Activated T-cell treated with anti-CD3 and anti-CD28 coated beads for 24 hours (primary cell): Measurements from ENCODE around the gene SCAND1.
A peak's percentile ranks its signal among the peaks of the same experiment; 100 is the strongest.
"Not testable (repeated sequence)": the region's sequence is repeated elsewhere in the genome, so short reads cannot be mapped to it uniquely, and the experiment has no call there.

Source experiments
- DNase-seq: peaks from one replicate; pipeline ENCODE4 v3.0.0-alpha.2; 2020; ENCODE audit warnings: low read depth

Gene SCAND1

GRCh38 chr20:35954200-35954906 lies at the start of gene SCAND1:
Gene SCAND1, minus strand, starts transcription at chr20:35954502. Its CDS starts 218 bp downstream, at chr20:35954284.
- DNase-seq, result peak; percentile 95

- DNase-seq, result no peak
Measured at GRCh38 chr20:36004045-36004444, 49.7 kb upstream of the SCAND1 start.

- no peak for DNase-seq
Measured at GRCh38 chr20:36002855-36003254, 48.6 kb upstream of the SCAND1 start.

- DNase-seq, result not testable (repeated sequence)
Measured at GRCh38 chr20:36001331-36001730, 47.0 kb upstream of the SCAND1 start.

- not testable (repeated sequence) for DNase-seq
Measured at GRCh38 chr20:35996492-35996891, 42.2 kb upstream of the SCAND1 start.

GRCh38 chr20:35994994-35995453 lies 40.7 kb upstream of the SCAND1 start:
- DNase-seq, result peak; percentile 72

GRCh38 chr20:35992713-35993335 lies 38.5 kb upstream of the SCAND1 start:
- DNase-seq, result peak; percentile 30

- no peak for DNase-seq
Measured at GRCh38 chr20:35991142-35991771, 37.0 kb upstream of the SCAND1 start.

- DNase-seq, result no peak
Measured at GRCh38 chr20:35988910-35989463, 34.7 kb upstream of the SCAND1 start.

- DNase-seq, result no peak
Measured at GRCh38 chr20:35985806-35986205, 31.5 kb upstream of the SCAND1 start.

- DNase-seq, result no peak
Measured at GRCh38 chr20:35984382-35984781, 30.1 kb upstream of the SCAND1 start.

GRCh38 chr20:35981969-35982368 lies 27.7 kb upstream of the SCAND1 start:
- DNase-seq, result no peak

GRCh38 chr20:35979544-35979943 lies 25.2 kb upstream of the SCAND1 start:
- no peak for DNase-seq

- DNase-seq, result no peak
Measured at GRCh38 chr20:35978041-35978513, 23.8 kb upstream of the SCAND1 start.

GRCh38 chr20:35975576-35976373 lies 21.5 kb upstream of the SCAND1 start:
- DNase-seq, result no peak

GRCh38 chr20:35974256-35974655 lies 20.0 kb upstream of the SCAND1 start:
- no peak for DNase-seq

- DNase-seq, result no peak
Measured at GRCh38 chr20:35972462-35972861, 18.2 kb upstream of the SCAND1 start.

- DNase-seq, result no peak
Measured at GRCh38 chr20:35971981-35972380, 17.7 kb upstream of the SCAND1 start.

- no peak for DNase-seq
Measured at GRCh38 chr20:35968930-35969329, 14.6 kb upstream of the SCAND1 start.

- DNase-seq, result no peak
Measured at GRCh38 chr20:35967979-35968640, 13.8 kb upstream of the SCAND1 start, which contains the start of gene CNBD2. Gene CNBD2, plus strand, starts transcription at chr20:35968590. Its CDS starts 173 bp downstream, at chr20:35968763.

- no peak for DNase-seq
Measured at GRCh38 chr20:35963878-35964277, 9.6 kb upstream of the SCAND1 start.
